Measurements from ENCODE around the gene HACD1.

Gene HACD1

GRCh38 chr10:17563452-17563851 is 53.7 kb downstream of the HACD1 start:
- H3K4me1 ChIP-seq (ENCODE audit: insufficient read depth, low read length) = no peaks in the 10 kb centered on the region
- no peak for TF ChIP-seq EZH2 (IDR thresholded peaks at IDR 0.05; ENCODE audit: borderline replicate concordance, low read depth, low read length, severe bottlenecking)
- no peak for TF ChIP-seq CTCF (IDR thresholded peaks at IDR 0.05; ENCODE audit: borderline replicate concordance, extremely low read depth, low read length, poor library complexity, severe bottlenecking)
- no peak overlapping the region for H2AFZ ChIP-seq (ENCODE audit: low read depth, low read length)
- no peaks in the 10 kb centered on the region for H3K27me3 ChIP-seq (ENCODE audit: insufficient read depth, low read length, poor library complexity)
- H3K79me2 ChIP-seq (ENCODE audit: insufficient read depth, low read length) = no peaks in the 10 kb centered on the region
- H3K4me2 ChIP-seq (ENCODE audit: insufficient read depth, low read length) = no peak overlapping the region
- no peak overlapping the region for H3K9ac ChIP-seq (ENCODE audit: low read depth, low read length)
- no peaks in the 10 kb centered on the region for H3K36me3 ChIP-seq (ENCODE audit: insufficient read depth, low read length)
- DNase-seq (no peak), ATAC-seq (ENCODE audit: insufficient read depth, low read depth) (no peak)
- H3K9me3 ChIP-seq (ENCODE audit: insufficient read depth, low read length, severe bottlenecking) = no peaks in the 10 kb centered on the region
- no peak overlapping the region for H3K27ac ChIP-seq (ENCODE audit: low read length)
- no peak overlapping the region for H3K4me3 ChIP-seq (ENCODE audit: low read depth in 1 of 2, low read length in 2 of 2)
- no peaks in the 10 kb centered on the region for H4K20me1 ChIP-seq (ENCODE audit: insufficient read depth, low read length)

- Histone ChIP-seq H3K4me2 (ENCODE audit: insufficient read depth, low read length) (no peak overlapping the region), H3K9me3 (ENCODE audit: insufficient read depth, low read length, severe bottlenecking) (no peaks in the 10 kb centered on the region), H3K9ac (ENCODE audit: low read depth, low read length) (no peak overlapping the region), H3K4me3 (ENCODE audit: low read depth in 1 of 2, low read length in 2 of 2) (no peak overlapping the region), H2AFZ (ENCODE audit: low read depth, low read length) (no peak overlapping the region), H3K27ac (ENCODE audit: low read length) (no peak overlapping the region), H3K79me2 (ENCODE audit: insufficient read depth, low read length) (no peaks in the 10 kb centered on the region), H3K4me1 (ENCODE audit: insufficient read depth, low read length) (no peaks in the 10 kb centered on the region), H3K36me3 (ENCODE audit: insufficient read depth, low read length) (no peaks in the 10 kb centered on the region), H4K20me1 (ENCODE audit: insufficient read depth, low read length) (no peaks in the 10 kb centered on the region), H3K27me3 (ENCODE audit: insufficient read depth, low read length, poor library complexity) (no peaks in the 10 kb centered on the region)
- ATAC-seq (ENCODE audit: insufficient read depth, low read depth) = no peak
- TF ChIP-seq CTCF (IDR thresholded peaks at IDR 0.05; ENCODE audit: borderline replicate concordance, extremely low read depth, low read length, poor library complexity, severe bottlenecking) (no peak), EZH2 (IDR thresholded peaks at IDR 0.05; ENCODE audit: borderline replicate concordance, low read depth, low read length, severe bottlenecking) (no peak)
- no peak for DNase-seq
These were observed 54.6 kb downstream of the HACD1 start for GRCh38 chr10:17562614-17563013.

- H3K4me1 ChIP-seq (ENCODE audit: insufficient read depth, low read length) = no peaks in the 10 kb centered on the region
- H3K9me3 ChIP-seq (ENCODE audit: insufficient read depth, low read length, severe bottlenecking) = no peaks in the 10 kb centered on the region
- no peak for DNase-seq
- no peak for ATAC-seq (ENCODE audit: insufficient read depth, low read depth)
- no peak overlapping the region for H3K9ac ChIP-seq (ENCODE audit: low read depth, low read length)
- no peak overlapping the region for H3K4me3 ChIP-seq (ENCODE audit: low read depth in 1 of 2, low read length in 2 of 2)
- H3K27me3 ChIP-seq (ENCODE audit: insufficient read depth, low read length, poor library complexity) = no peaks in the 10 kb centered on the region
- no peaks in the 10 kb centered on the region for H3K36me3 ChIP-seq (ENCODE audit: insufficient read depth, low read length)
- no peak overlapping the region for H3K27ac ChIP-seq (ENCODE audit: low read length)
- no peak for TF ChIP-seq EZH2 (IDR thresholded peaks at IDR 0.05; ENCODE audit: borderline replicate concordance, low read depth, low read length, severe bottlenecking)
- no peak for TF ChIP-seq CTCF (IDR thresholded peaks at IDR 0.05; ENCODE audit: borderline replicate concordance, extremely low read depth, low read length, poor library complexity, severe bottlenecking)
- H3K79me2 ChIP-seq (ENCODE audit: insufficient read depth, low read length) = no peaks in the 10 kb centered on the region
- H3K4me2 ChIP-seq (ENCODE audit: insufficient read depth, low read length) = no peak overlapping the region
- no peaks in the 10 kb centered on the region for H4K20me1 ChIP-seq (ENCODE audit: insufficient read depth, low read length)
- no peak overlapping the region for H2AFZ ChIP-seq (ENCODE audit: low read depth, low read length)
These were observed 56.1 kb downstream of the HACD1 start for GRCh38 chr10:17561111-17561510.

GRCh38 chr10:17557459-17557858 is 59.7 kb downstream of the HACD1 start:
- no peak for TF ChIP-seq EZH2 (IDR thresholded peaks at IDR 0.05; ENCODE audit: borderline replicate concordance, low read depth, low read length, severe bottlenecking)
- no peak for TF ChIP-seq CTCF (IDR thresholded peaks at IDR 0.05; ENCODE audit: borderline replicate concordance, extremely low read depth, low read length, poor library complexity, severe bottlenecking)
- Histone ChIP-seq H3K79me2 (ENCODE audit: insufficient read depth, low read length) (no peaks in the 10 kb centered on the region), H4K20me1 (ENCODE audit: insufficient read depth, low read length) (no peaks in the 10 kb centered on the region), H3K4me2 (ENCODE audit: insufficient read depth, low read length) (no peak overlapping the region), H3K4me1 (ENCODE audit: insufficient read depth, low read length) (no peaks in the 10 kb centered on the region), H3K9me3 (ENCODE audit: insufficient read depth, low read length, severe bottlenecking) (no peaks in the 10 kb centered on the region), H3K9ac (ENCODE audit: low read depth, low read length) (no peak overlapping the region), H3K4me3 (ENCODE audit: low read depth in 1 of 2, low read length in 2 of 2) (no peak overlapping the region), H3K27me3 (ENCODE audit: insufficient read depth, low read length, poor library complexity) (no peaks in the 10 kb centered on the region), H2AFZ (ENCODE audit: low read depth, low read length) (no peak overlapping the region), H3K27ac (ENCODE audit: low read length) (no peak overlapping the region), H3K36me3 (ENCODE audit: insufficient read depth, low read length) (no peaks in the 10 kb centered on the region)
- ATAC-seq (ENCODE audit: insufficient read depth, low read depth) (no peak), DNase-seq (no peak)
